Activated CD8-positive, alpha-beta memory T cell treated with anti-CD3 and anti-CD28 coated beads for 24 hours (primary cell): ENCODE data around the gene BEGAIN.

Source experiments
- DNase-seq: peaks from one replicate; pipeline ENCODE4 v3.0.0-alpha.2; 2020

The BEGAIN gene

DNA sequence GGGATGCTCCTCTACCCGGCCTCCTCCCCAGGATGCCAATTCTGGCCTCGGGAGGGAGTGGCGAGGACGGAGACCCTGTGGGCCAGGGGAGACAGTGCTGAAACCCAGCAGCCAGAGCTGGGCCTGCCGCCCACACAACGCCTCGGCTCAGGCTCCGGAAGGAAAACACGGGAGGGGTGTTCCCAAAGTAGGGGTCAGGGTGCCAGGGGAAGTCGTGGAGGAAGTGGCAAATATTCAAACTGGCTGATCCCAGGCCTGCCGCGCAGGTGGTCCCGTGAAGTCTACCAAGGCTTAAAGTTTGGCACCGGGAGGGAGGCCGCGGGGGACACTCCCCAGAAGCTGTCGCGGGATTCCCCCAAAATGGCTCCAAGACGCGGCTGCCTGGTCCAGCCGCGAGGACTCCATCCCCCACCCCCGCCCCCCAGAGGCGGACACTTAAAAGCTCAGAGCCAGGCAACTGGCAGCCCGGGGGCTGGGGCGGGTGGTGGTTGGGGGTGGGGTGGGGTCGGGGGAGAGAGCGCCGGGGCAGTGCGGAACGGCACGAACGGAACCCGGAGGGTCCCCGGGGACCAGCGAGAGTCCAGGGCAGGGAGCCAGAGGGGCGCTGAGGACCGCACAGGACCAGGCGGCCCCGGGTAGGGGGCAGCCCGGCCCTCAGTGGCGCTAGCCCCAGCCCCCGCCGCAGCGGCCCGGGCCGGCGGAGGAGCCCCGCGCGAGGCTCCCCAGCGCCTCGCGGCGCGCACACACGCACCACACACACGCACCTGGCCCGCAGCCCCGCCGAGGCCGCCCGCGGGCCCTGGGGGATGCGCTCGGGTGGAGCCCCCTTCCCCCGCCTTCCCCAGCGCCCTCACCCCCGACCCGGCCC is 20.0 kb downstream of the BEGAIN start:
- no peak for DNase-seq

DNA sequence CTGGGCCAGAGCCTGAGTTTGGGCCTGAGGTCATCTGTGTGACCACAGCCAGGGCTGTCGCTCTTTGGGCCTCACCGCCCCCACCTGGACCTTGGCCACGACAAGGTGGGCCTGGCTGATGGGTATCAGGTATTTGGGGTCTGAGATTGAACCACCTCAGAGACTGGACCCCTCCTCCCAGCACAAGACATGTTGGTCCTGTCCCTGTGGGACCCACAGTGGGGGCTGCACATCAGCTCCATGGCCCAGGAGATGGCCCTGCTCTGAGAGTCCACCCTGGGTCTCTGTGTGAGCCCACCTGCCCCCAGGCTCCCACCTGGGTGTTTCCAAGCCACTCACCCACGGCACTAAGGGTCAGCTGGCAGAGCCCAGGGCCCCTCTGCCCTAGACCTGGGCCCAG is 20.6 kb downstream of the BEGAIN start:
- no peak for DNase-seq

DNA sequence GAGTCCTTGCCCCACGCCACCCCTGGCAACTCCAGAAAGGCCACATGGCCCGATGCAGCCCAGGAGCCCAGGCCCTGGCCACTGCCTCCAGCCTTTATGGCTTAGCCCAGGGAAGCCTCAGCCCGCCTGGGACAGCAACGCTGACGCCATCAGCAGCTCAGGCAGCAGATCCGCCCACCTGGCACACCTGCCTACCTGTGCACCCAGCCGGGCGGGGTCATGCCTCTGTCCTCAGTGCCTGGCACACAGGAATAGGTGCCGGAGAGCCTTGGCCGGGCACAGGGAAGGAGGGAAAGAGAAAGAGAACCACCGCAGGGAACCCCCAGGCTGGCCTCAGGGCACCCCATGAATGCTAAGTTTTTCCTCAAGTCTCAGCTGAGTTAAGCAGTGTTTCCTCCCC is 21.1 kb downstream of the BEGAIN start:
- DNase-seq, result no peak

DNA sequence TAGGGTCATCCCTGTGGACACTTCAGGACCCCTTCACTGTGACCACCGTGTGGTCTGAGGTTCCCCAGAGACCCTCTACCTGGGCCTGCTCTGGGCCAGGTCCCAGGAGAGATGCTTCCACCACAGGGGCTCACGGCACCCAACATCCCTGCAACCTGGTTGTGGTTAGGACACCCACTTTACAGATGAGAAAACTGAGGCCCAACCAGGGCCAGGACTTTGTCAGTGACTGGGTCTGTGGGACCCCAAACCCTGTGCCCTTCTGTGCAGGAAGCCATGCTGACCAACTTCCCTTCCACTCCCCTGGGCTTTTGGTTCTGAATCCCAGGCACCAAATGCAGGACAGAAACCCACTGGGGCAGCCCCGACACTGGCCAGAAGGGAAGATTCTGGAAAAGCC is 21.6 kb downstream of the BEGAIN start:
- no peak for DNase-seq

DNA sequence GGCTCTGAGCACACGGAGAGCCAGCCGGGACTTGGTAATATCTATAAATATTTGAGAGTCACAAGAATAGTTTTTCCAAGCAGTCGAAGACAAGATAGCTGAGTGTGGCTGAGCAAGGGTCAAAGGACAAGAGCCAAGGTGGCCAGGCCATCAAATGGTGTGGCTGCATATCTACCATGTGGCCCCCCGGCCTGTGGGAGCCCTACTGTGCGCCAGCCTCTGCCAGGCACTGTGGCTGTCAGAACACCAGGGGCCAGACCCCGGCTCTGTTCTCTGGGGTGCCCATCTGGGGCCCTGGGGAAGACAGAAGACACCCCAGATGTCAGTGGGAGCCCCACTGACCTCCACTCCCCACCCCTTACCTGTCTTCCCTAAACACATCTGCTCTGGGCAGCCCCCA is 22.7 kb downstream of the BEGAIN start:
- DNase-seq, result no peak

DNA sequence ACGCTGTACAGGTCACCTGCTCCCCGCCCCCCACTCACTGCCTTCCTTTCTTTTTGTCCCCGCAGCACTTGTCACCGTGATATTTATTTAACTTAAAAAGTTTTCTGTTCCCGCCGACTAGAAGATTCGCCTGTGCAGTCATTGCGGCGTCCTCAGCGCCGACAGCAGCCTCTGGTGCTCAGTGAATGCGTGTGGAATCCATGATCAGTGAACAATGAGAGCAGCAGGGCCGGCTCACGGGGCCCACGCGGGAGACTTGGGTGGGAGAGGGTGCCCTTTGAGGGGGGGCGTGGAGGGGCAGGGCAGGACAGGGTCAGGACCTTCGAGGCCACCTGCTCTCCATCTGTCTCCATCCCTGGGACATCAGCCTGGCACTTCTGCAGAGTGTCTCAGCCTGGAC is 24.5 kb downstream of the BEGAIN start:
- DNase-seq, result no peak

DNA sequence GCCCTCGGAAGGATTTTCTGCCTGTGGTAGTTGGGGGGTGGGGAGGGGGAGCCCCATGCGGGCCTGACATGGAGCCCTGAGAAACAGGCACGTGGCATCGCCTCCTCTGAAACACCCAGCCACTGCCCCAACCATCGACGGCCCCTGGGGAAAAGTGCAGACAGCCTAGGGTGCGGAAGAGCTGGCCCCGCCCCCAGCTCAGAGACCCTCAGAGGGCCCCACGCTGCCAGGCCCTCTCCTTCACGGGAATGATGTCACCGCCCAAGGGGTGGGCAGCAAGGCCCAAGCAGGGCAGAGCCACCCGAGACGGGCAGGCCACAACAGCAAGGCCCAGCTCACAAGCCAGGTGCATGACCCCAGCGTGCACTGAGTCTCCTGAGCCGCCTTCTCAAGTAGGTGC is 26.2 kb downstream of the BEGAIN start:
- DNase-seq, result no peak

DNA sequence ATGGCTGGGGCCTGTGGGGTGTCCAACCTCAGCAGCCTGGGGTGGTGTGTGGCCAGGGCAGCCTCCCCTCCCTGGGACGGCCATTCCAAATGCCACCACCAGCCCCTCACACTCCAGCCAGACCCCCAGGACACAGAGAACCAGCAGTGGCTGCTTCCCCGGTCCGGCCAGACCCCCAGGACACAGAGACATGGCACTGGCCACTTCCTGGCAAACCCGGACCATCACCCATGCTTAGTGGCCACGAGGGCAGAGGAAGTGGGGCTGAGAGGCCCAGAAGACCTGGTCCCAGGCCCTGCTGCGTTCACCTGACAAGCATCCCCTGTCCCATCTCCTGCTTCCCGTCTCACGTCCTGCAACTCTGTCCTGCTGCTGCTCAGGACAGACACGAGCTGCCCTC is 26.7 kb downstream of the BEGAIN start:
- no peak for DNase-seq

DNA sequence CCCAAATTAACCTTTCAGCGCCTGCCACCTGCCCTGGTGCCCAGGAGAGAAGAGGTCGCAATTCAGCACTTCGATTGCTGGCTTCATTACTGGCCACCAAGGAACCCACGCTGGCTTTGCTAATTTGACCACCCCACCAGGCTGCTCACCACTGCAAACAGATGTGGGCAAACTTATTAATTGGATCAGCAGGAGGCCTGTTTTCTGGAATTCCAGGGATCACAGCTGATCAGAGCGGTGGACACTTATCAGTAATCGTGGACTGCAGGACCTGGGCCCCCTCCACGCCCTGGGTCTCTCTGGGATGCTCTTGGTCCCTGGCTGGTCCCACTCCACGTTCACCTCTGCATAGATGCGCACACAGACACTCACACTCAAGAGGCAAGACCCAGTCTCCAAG is 27.8 kb downstream of the BEGAIN start:
- DNase-seq, result no peak

DNA sequence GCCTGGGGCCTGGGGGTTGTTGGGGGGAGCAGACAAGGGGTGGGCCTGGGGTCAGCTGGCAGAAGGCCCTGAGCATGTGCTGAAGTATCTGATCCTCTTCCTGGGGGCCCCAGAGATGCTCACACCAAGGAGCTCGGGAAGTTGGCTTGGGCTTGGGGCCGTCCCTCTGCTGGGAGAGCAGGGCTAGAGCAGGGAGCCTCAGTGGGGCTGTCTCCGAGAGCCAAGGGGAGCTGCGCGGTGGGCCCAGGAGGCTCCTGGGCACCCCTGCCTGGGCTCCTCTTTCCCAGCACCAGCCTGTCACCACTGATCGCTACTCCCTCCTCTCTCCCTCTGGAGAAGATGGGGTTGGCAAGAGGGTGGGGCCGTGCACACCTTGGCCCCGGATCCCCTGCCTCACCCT is 28.3 kb downstream of the BEGAIN start:
- DNase-seq, result no peak

DNA sequence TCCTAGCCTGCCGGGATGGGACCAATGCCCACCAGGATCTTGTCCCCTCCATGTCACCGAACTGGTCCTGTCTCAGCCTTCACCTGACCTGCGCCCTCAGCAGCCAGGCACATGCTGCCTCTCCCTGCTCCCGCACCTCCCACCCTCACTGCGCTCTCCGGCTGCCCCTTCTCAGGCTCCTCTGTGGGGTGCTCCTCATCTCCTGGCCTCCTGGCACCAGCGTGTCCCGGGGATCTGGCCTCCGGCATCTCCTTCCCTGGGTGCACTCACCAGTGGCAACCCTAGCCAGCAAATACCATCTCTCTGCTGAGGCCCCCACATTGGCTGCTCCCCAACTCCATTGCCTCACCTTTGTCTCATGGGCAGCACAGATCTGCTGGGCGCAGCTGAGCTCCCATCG is 29.0 kb downstream of the BEGAIN start:
- DNase-seq, result no peak

DNA sequence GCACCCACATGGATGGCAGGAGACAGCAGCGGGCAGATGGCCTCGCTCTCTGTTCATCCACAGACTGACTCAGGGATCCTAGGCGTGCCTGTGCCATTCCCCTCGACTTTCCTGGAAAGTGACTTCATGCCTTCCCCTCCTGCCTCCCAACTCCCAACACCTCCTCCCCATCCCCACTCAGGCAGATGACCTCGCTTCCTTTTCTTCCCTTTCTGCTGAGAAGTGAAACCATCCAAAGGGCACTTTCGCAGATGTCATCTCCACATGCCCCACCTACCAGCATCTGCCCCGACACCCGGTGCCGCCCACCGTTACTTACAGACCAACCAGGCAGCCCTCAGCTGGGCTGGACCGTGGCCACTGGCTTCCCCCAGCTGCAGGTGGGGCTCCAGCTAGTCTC is 29.6 kb downstream of the BEGAIN start:
- DNase-seq, result no peak

DNA sequence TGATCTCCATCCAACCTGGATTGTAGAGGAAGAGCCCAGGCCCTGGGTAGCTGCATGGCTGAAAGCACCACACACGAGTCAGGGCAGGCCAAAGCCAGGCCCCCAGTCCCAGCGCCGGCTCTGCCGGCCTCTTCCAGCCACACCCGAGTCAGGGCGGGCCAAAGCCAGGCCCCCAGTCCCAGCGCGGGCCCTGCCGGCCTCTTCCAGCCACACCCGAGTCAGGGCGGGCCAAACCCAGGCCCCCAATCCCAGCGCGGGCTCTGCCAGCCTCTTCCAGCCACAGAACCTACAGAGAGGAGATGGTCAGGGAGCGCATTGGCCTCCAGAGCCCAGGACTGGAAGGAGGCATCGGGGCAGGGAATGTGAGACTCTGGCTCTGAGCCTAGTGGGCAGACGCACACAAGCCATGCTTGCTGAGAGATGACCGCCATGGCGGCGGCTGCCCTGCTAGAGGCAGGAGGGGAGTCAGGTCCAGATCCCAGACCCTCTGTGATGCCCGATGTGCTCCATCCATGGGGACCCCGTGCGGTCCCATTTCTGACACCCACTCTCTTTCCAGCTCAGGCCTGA is 30.2 kb downstream of the BEGAIN start:
- DNase-seq, result no peak

DNA sequence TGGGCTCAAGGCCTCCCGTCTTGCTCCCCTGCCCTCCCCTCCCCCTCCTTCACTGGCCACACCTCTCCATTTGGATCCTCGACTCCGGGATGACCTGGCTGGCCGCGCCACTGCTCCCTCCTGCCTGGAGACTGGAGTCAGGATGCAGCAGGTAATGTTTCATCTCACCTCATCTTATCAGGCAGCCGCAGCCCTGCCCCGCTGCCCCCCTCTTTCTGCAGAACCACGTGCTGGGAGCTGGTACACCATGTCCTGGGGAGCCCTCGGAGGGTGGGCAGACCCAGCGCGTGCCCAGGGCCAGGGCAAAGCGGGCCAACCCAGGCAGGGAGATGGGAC is 31.1 kb downstream of the BEGAIN start:
- DNase-seq, result no peak

DNA sequence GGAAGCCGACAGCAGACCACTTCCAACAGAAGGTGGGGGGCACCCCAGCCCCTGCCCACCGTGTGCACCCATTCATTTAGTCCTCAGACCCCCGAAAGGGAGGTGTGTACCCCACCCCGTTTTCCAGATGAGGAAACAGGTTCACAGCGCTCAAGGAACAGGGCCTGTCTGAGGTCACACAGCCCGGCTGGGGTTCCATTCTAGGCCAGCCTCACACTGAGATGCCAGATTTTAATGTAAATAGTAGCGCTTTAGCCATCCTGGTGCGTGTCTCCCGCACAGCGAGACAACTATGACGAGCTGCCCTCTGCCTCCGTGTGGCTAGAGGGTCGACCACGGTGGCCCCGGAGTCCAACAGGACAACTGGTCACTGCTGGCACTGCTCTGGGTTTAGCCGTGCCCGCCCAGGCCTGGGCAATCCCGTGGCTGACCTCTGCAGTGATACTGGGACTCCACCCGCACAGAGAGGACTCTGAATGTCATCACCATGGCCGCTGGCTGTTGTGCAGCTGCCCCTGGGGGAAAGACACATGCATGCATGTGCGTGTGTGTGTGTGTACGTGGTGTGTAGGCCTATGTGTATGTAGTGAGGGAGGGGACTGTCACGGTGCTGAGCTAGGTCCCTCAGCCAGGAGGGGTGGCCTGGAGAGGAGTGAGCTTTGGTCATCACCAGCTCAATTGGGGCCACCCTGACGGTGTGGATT is 31.6 kb downstream of the BEGAIN start:
- DNase-seq, result no peak

DNA sequence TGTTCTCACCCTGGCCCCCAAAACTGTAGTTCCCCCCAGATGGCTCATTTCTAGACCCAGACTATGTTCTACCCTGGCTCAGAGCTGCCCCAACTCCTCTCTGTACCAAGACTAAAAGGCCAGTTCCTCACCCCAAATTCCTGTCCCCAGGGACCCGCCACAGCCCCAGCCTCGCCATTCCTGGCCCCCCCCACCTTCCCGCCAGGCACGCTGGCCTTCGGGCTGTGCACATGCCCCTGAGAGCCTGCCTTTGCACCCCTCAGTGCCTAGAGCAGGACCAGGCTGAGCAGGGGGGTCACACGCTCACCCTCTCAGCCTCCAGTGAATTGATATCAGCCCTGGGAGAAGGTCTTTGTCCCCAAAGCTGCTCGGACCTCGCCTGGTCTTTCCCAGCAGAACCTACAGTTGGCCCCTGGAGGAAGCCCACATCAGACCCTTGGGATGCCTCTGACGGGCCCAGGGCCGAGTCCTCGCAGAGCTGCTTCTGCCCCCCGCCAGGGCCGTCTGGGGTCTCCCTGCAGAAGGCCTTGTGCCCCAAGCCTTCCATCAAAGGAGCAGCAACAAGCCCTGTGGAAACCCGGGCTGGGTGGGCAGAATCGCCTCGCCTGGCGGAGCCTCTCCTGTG is 32.4 kb downstream of the BEGAIN start:
- DNase-seq, result no peak

DNA sequence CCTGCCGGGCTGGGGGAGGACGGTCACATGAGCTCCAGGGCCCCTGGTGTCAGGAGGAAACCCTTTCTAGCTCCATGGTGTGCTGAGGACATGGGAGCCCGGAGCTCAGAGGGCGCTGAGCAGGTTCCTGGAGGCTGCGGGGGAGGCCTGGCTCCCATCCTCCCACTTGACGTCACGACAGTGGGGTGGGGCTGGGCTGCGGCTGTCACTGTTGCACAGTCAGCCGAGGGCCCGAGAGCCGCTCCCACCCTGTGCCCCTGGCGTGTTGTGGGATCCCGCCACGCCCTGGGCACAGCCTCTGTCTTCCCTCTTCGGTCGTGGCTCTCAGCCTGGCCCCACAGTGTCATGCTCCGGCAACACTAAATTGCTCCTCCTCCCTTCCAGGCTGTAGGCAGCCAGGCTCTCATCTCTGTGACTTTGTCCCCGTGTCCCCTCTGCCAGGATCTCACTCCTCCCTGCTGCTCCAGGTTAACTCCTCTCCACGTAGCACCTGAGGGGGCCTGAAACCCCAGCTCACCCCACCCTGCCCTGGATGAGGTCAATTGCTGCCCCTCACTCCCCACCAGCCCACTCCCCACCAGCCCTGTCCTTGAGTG is 33.0 kb downstream of the BEGAIN start:
- DNase-seq, result no peak

DNA sequence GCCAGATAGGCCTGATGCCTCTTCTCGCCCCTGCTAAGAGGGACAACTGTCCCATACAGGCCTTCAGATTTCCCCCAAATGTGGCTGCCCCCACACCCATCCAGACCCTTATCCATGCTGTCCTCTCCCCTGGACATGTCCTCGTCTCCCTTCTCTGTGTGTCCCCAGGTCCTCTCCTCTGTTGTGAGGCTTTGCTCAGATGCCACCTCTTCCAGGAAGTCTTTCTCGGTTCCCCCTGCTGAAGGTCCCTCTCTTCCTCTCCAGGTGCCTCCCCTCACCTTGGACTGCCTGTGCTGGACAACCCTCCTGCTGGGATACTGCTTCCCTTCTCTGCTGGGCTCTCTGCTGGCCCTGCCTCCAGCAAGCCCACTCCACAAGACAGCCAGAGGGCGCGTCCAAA is 33.7 kb downstream of the BEGAIN start:
- DNase-seq, result no peak

DNA sequence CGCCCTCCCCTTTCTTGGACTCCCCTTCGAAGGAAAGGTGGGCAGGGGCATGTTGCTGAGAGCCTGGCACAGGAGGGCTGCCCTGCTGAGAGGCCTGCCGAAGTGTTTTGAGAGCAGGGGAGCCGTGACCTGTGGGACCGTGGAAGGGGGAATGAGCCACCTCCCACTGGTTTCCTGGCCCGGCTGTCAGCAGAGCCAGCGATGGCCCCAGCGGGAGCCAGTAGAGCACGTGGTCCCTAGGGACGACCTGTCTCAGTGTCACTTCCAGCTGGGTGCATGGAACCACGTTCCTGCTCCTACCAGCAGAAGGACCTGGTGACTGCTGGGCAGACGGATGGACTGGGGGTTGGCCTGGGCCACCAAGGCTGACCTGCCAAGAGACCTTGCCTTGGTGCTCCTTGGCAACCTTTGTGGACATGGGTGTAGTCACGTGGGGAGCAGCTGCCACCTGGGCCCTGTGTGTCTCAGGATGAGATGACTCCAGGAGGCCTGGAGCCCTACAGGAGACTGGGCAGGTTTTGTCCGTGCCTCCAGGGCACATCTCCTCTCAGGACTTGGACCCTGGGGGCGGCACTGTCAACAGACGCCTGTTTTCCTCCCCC is 34.6 kb downstream of the BEGAIN start:
- no peak for DNase-seq

DNA sequence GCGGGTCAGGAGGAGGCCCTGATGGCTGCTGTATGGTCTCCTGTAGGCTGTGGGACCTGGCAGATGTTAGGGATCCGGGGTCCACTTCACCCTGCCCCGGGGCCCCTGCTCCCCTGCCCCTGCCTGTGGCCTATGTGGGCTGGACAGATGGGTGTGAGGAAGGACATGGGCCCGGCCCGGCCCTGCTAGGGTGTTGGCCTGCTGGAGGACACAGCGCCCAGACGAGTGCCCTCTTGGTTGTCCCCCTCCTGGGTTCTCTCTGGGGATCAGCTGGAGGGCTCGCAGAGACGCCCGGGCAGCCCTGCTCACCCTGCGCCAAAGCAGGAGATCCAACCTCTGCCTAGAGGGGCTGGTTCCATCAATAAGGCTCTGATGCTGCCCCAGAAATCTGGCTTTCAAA is 36.2 kb downstream of the BEGAIN start:
- no peak for DNase-seq

DNA sequence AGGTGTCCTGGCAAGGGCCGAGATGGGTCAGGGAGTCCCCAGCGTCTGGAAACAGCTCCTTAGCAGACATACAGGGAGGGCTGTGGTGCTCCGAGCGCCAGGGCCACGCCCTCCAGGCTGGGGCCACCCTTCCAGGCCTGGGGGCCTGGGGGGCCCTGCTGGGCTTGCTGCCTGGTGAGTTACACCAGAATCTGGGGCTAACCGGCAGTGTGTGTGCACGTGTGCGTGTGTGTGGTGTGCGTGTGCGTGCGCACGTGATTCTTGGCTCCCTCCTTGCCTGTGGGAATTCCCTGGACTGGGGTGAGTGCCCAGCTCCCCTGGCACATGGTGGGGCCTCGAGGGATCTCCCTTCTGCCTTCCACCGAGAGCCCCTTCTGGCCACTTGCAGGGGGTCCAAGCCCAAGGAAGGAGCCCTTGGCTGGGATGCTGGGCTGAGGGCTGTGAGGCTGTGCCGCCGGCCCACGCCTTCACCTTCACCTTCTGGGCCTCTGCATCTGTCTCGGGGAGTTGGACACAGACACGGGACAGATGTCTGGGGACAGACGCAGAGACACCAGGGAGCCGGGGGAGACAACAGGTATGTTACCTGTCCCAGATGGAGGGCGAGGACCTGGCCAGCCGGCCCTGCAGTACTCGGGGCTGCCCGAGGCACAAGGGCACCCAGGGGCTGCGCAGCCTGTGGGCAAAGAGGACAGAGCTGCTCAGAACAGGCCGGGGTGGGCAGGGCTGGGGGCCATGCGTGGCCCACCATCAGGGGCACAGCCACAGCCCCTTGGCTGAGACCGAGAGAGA is 37.2 kb downstream of the BEGAIN start:
- no peak for DNase-seq

DNA sequence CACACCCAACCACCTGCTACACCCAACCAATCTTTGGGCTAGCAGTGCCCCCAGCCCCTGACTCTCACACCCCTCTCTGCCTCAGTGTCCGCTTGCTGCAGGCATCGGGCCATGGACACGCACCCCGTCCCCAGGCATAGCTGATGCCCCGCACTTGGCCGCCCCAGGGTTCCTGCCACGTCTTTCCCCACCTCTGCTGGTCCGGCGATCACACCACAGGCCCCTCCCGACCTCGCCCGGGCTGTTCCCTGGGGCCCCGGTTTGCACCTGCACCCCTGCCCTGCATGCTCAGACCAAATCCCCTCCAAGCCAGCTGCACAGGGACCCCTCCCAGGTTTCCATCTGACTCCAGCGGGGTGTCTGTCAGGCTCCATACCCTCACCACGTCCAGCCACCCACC is 38.3 kb downstream of the BEGAIN start:
- no peak for DNase-seq
